ENCODE data around the gene ZNRF2. TPM values are rescaled to one million over a fixed set of nuclear protein-coding genes. Genes with fewer than 3 reads are reported as not detected.

The ZNRF2 gene
- polyA plus RNA-seq, 1 of the 3 experiments (the other 2 are of a cell fraction) = 4.0 TPM

DNA sequence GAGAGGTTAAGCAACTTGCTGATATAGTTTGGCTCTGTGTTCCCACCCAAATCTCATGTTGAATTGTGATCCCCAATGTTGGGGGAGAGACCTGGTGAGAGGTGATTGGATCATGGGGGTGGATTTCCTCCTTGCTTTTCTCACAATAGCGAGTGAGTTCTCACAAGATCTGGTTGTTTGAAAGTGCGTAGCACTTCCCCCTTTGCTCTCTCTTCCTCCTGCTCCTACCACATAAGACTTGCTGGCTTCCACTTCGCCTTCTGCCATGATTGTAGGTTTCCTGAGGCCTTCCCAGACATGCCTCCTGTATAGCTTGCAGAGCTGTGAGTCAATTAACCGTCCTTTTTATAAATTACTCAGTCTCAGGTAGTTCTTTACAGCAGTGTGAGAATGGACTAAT, 13.5 kb upstream of the ZNRF2 start:
- Histone ChIP-seq H3K27ac (ENCODE audit: low read depth in 2 of 2, low read length in 1 of 2) (no peak overlapping the region), H3K79me2 (ENCODE audit: insufficient read depth) (no peaks in the 10 kb centered on the region), H3K4me3 (ENCODE audit: low read depth in 2 of 2, low read length in 1 of 2) (no peak overlapping the region), H3F3A (replicated peaks; ENCODE audit: insufficient read depth) (no peaks in the 10 kb centered on the region), H3K4me2 (no peak overlapping the region), H3K4me1 (ENCODE audit: control insufficient read depth in 1 of 2, insufficient read depth in 2 of 2, low read depth in 1 of 2, low read length in 1 of 2) (no peaks in the 10 kb centered on the region), H3K9me3 (no peaks in the 10 kb centered on the region), H2AFZ (ENCODE audit: low read depth) (no peak overlapping the region), H3K36me3 (replicated peaks in 1 of 2; ENCODE audit: control insufficient read depth in 1 of 2, insufficient read depth in 2 of 2, low read length in 1 of 2) (no peaks in the 10 kb centered on the region), H4K20me1 (ENCODE audit: insufficient read depth) (no peaks in the 10 kb centered on the region), H3K9me2 (no peaks in the 10 kb centered on the region), H3K9ac (no peak overlapping the region), H3K27me3 (ENCODE audit: insufficient read depth) (no peaks in the 10 kb centered on the region)
- ChIA-PET CTCF (interaction anchor here (0.8 to 13.0 kb wide), 4 partner anchors 11 to 292 kb away, joined by 3 to 263 read pairs (median 3); partner anchors contain the start of gene ZNRF2), POLR2A (no interaction called here)
- TF ChIP-seq SMC3 (IDR thresholded peaks at IDR 0.05; ENCODE audit: low read depth, low read length) = no peak
- TF ChIP-seq POLR2AphosphoS5 (IDR thresholded peaks at IDR 0.05; ENCODE audit: low read depth, low read length) = no peak
- WGBS (ENCODE audit: low lambda C conversion rate) = 73% methylated on average over 4 of the region's 4 CpGs
- no peak for DNase-seq

DNA sequence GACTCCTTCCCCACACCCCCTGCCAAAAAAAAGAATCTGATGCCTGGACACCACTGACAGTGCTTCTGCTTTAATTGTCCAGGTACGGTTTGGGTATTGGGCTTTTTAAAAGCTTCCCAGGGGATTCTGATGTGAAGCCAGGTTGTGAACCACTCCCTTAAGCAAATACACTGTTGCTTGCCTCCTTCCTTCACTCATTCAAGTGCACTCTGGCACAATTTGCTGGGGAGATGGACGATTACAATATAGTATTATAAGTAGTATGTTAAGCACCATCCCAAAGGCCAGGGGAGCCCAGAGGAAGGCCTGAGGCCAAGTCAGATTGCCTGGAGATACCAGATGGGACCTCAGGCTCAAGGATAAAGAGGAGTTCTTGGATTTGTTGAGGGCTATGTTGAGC, 12.3 kb upstream of the ZNRF2 start:
- POLR2A ChIA-PET = no interaction called here
- Histone ChIP-seq H3K9me3 (no peaks in the 10 kb centered on the region), H3K9ac (no peak overlapping the region), H2AFZ (ENCODE audit: low read depth) (no peak overlapping the region), H3K4me3 (ENCODE audit: low read depth in 2 of 2, low read length in 1 of 2) (no peak overlapping the region), H3K9me2 (no peaks in the 10 kb centered on the region), H3F3A (replicated peaks; ENCODE audit: insufficient read depth) (no peaks in the 10 kb centered on the region), H3K27me3 (ENCODE audit: insufficient read depth) (no peaks in the 10 kb centered on the region), H3K27ac (ENCODE audit: low read depth in 2 of 2, low read length in 1 of 2) (no peak overlapping the region), H3K4me1 (ENCODE audit: control insufficient read depth in 1 of 2, insufficient read depth in 2 of 2, low read depth in 1 of 2, low read length in 1 of 2) (no peaks in the 10 kb centered on the region), H3K36me3 (replicated peaks in 1 of 2; ENCODE audit: control insufficient read depth in 1 of 2, insufficient read depth in 2 of 2, low read length in 1 of 2) (no peaks in the 10 kb centered on the region), H3K4me2 (no peak overlapping the region), H4K20me1 (ENCODE audit: insufficient read depth) (no peaks in the 10 kb centered on the region), H3K79me2 (ENCODE audit: insufficient read depth) (no peaks in the 10 kb centered on the region)
- TF ChIP-seq ELF1 (IDR thresholded peaks at IDR 0.05) (no peak), CHD2 (IDR thresholded peaks at IDR 0.05; ENCODE audit: low read length, partially characterized antibody) (no peak), FOXM1 (IDR thresholded peaks at IDR 0.05; ENCODE audit: low read depth) (no peak), NFIC (IDR thresholded peaks at IDR 0.05; ENCODE audit: borderline replicate concordance) (no peak), FOSL2 (IDR thresholded peaks at IDR 0.05; ENCODE audit: borderline replicate concordance, low read depth) (no peak), TEAD4 (IDR thresholded peaks at IDR 0.05; ENCODE audit: borderline replicate concordance, insufficient read depth) (no peak), RXRA (IDR thresholded peaks at IDR 0.05; ENCODE audit: borderline replicate concordance, low read depth) (no peak), GATA2 (CRISPR knock-in tag; IDR thresholded peaks at IDR 0.05) (no peak), RAD21 (IDR thresholded peaks at IDR 0.05; ENCODE audit: low read length) (no peak), YY1 (IDR thresholded peaks at IDR 0.05; ENCODE audit: low read depth) (no peak), NRF1 (IDR thresholded peaks at IDR 0.05; ENCODE audit: low read depth, low read length) (no peak), SMC3 (IDR thresholded peaks at IDR 0.05; ENCODE audit: low read depth, low read length) (no peak), TCF12 (IDR thresholded peaks at IDR 0.05) (no peak), MEF2A (IDR thresholded peaks at IDR 0.05; ENCODE audit: borderline replicate concordance, low read depth) (no peak), TAF1 (IDR thresholded peaks at IDR 0.05; ENCODE audit: borderline replicate concordance, low read depth, low read length) (no peak)
- TF ChIP-seq, protein P1, sequence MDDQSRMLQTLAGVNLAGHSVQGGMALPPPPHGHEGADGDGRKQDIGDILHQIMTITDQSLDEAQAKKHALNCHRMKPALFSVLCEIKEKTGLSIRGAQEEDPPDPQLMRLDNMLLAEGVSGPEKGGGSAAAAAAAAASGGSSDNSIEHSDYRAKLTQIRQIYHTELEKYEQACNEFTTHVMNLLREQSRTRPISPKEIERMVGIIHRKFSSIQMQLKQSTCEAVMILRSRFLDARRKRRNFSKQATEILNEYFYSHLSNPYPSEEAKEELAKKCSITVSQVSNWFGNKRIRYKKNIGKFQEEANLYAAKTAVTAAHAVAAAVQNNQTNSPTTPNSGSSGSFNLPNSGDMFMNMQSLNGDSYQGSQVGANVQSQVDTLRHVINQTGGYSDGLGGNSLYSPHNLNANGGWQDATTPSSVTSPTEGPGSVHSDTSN (IDR thresholded peaks at IDR 0.05) = no peak
- TF ChIP-seq, protein P2, sequence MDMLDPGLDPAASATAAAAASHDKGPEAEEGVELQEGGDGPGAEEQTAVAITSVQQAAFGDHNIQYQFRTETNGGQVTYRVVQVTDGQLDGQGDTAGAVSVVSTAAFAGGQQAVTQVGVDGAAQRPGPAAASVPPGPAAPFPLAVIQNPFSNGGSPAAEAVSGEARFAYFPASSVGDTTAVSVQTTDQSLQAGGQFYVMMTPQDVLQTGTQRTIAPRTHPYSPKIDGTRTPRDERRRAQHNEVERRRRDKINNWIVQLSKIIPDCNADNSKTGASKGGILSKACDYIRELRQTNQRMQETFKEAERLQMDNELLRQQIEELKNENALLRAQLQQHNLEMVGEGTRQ (IDR thresholded peaks at IDR 0.05; ENCODE audit: borderline replicate concordance, low read depth, low read length) = no peak
- TF ChIP-seq, protein P3, sequence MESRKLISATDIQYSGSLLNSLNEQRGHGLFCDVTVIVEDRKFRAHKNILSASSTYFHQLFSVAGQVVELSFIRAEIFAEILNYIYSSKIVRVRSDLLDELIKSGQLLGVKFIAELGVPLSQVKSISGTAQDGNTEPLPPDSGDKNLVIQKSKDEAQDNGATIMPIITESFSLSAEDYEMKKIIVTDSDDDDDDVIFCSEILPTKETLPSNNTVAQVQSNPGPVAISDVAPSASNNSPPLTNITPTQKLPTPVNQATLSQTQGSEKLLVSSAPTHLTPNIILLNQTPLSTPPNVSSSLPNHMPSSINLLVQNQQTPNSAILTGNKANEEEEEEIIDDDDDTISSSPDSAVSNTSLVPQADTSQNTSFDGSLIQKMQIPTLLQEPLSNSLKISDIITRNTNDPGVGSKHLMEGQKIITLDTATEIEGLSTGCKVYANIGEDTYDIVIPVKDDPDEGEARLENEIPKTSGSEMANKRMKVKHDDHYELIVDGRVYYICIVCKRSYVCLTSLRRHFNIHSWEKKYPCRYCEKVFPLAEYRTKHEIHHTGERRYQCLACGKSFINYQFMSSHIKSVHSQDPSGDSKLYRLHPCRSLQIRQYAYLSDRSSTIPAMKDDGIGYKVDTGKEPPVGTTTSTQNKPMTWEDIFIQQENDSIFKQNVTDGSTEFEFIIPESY (IDR thresholded peaks at IDR 0.05; ENCODE audit: borderline replicate concordance, low read depth) = no peak
- TF ChIP-seq, protein P4, sequence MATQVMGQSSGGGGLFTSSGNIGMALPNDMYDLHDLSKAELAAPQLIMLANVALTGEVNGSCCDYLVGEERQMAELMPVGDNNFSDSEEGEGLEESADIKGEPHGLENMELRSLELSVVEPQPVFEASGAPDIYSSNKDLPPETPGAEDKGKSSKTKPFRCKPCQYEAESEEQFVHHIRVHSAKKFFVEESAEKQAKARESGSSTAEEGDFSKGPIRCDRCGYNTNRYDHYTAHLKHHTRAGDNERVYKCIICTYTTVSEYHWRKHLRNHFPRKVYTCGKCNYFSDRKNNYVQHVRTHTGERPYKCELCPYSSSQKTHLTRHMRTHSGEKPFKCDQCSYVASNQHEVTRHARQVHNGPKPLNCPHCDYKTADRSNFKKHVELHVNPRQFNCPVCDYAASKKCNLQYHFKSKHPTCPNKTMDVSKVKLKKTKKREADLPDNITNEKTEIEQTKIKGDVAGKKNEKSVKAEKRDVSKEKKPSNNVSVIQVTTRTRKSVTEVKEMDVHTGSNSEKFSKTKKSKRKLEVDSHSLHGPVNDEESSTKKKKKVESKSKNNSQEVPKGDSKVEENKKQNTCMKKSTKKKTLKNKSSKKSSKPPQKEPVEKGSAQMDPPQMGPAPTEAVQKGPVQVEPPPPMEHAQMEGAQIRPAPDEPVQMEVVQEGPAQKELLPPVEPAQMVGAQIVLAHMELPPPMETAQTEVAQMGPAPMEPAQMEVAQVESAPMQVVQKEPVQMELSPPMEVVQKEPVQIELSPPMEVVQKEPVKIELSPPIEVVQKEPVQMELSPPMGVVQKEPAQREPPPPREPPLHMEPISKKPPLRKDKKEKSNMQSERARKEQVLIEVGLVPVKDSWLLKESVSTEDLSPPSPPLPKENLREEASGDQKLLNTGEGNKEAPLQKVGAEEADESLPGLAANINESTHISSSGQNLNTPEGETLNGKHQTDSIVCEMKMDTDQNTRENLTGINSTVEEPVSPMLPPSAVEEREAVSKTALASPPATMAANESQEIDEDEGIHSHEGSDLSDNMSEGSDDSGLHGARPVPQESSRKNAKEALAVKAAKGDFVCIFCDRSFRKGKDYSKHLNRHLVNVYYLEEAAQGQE (IDR thresholded peaks at IDR 0.05; ENCODE audit: low read depth, low read length) = no peak
- TF ChIP-seq, protein P5, sequence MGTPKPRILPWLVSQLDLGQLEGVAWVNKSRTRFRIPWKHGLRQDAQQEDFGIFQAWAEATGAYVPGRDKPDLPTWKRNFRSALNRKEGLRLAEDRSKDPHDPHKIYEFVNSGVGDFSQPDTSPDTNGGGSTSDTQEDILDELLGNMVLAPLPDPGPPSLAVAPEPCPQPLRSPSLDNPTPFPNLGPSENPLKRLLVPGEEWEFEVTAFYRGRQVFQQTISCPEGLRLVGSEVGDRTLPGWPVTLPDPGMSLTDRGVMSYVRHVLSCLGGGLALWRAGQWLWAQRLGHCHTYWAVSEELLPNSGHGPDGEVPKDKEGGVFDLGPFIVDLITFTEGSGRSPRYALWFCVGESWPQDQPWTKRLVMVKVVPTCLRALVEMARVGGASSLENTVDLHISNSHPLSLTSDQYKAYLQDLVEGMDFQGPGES (IDR thresholded peaks at IDR 0.05; ENCODE audit: low read depth, low read length) = no peak
- WGBS (ENCODE audit: low lambda C conversion rate) = 53% methylated on average over 2 of the region's 2 CpGs
- no peak for DNase-seq
- CTCF ChIA-PET = interaction anchor here (0.7 to 13.0 kb wide), 5 partner anchors 10 to 468 kb away, joined by 3 to 263 read pairs (median 3); no protein-coding TSS in a partner anchor
